ENCODE measurements around the gene ANTXR2. TPM values are rescaled to one million over a fixed set of nuclear protein-coding genes. Genes with fewer than 3 reads are reported as not detected.

ANTXR2 gene
- total and polyA plus RNA-seq, 4 experiments from 2014 or later: 88.1 to 91.6 (median 90.7) TPM

DNA sequence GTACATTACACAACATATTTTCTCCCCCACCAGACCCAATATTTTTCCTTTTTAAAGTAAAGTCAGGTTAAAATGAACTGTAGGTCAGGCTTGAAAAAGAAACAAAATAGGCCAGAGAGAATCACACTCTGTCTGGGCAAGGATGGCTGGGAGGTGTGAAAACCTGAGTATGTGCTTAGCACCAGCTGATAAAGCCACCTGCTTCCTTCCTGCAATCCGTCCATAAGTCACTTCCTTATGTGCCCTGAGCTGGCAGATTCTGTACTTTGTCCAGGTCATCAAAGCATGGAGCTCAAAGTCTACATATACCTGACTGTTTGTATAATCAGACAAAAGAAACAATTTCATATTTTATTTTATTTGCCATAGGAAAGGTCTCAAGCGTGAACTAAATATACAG lies 37.7 kb downstream of the ANTXR2 start:
- intact Hi-C loops (cut with micrococcal nuclease): loop anchor here (10.0 kb wide), 1 partner anchor 121 kb away; no protein-coding TSS in a partner anchor
- Histone ChIP-seq H3K27me3 (ENCODE audit: insufficient read depth, low read length) (no peaks in the 10 kb centered on the region), H3K4me1 (ENCODE audit: insufficient read depth, low read length) (peaks cover 47% of the 10 kb centered on the region), H3K27ac (ENCODE audit: low read depth, low read length) (peak overlapping the region; percentile 10), H3K4me3 (ENCODE audit: low read length in 2 of 2) (no peak overlapping the region), H3K9me3 (ENCODE audit: control insufficient read depth in 1 of 2, low read length in 2 of 2) (no peaks in the 10 kb centered on the region), H3K36me3 (ENCODE audit: insufficient read depth, low read length) (peaks cover 5% of the 10 kb centered on the region)
- Mint-ChIP-seq H3K27ac (peak overlapping the region in 6 of 7 donors; percentile 30 to 84 (median 73)), H3K4me1 (peaks cover 30 to 57% (median 37%) of the 10 kb centered on the region in 4 donors), H3K4me3 (peak overlapping the region in 6 of 8 donors; percentile 7 to 60 (median 22)), H3K9me3 (peaks cover 0 to 2% (median 0%) of the 10 kb centered on the region in 8 donors), H3K36me3 (peaks cover 33 to 34% of the 10 kb centered on the region in 2 donors), H3K27me3 (no peaks in the 10 kb centered on the region)
- DNase-seq: peak in 2 of 5 donors; percentile 18 to 52
- POLR2A ChIA-PET (ENCODE audit: partially characterized antibody): interaction anchor here (0.5 to 3.3 kb wide), 6 partner anchors 15 to 147 kb away, joined by 3 to 12 read pairs (median 4); partner anchors contain the start of gene ANTXR2
- CTCF ChIA-PET (ENCODE audit: partially characterized antibody): interaction anchor here (0.7 to 0.9 kb wide), 2 partner anchors 37 to 167 kb away, joined by 4 read pairs; no protein-coding TSS in a partner anchor

DNA sequence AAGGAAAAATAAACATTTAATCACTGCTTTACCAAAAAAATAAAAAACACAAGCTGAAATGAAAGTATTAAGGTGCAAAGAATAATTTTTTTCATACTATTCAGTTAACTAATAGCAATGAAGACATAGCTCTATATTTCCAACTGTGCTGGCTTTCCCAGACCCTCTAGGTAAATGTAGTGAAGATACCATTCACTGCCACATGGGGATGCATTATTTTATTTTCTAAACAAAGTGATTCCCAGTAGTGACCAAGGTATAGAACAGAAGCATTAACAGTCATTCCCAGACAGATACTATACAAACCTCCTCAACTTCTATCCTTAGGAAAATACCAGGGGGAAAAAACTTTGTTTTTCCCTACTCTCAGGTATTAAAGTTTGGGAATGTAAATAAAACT lies 39.4 kb downstream of the ANTXR2 start:
- no peak overlapping the region for H3K4me3 Mint-ChIP-seq
- H3K9me3 ChIP-seq (ENCODE audit: control insufficient read depth in 1 of 2, low read length in 2 of 2): no peaks in the 10 kb centered on the region
- H3K9me3 Mint-ChIP-seq: no peaks in the 10 kb centered on the region
- H3K4me3 ChIP-seq (ENCODE audit: low read length in 2 of 2): no peak overlapping the region
- peak overlapping the region in 2 of 7 donors; percentile 13 to 17 for H3K27ac Mint-ChIP-seq
- no peaks in the 10 kb centered on the region for H3K27me3 ChIP-seq (ENCODE audit: insufficient read depth, low read length)
- H3K27me3 Mint-ChIP-seq: no peaks in the 10 kb centered on the region
- no peak for DNase-seq
- intact Hi-C loops (cut with micrococcal nuclease): loop anchor here (10.0 kb wide), 1 partner anchor 119 kb away; no protein-coding TSS in a partner anchor
- peaks cover 47% of the 10 kb centered on the region for H3K4me1 ChIP-seq (ENCODE audit: insufficient read depth, low read length)
- H3K27ac ChIP-seq (ENCODE audit: low read depth, low read length): no peak overlapping the region
- POLR2A ChIA-PET (ENCODE audit: partially characterized antibody): no interaction called here
- CTCF ChIA-PET (ENCODE audit: partially characterized antibody): no interaction called here
- H3K4me1 Mint-ChIP-seq: peaks cover 22 to 50% (median 28%) of the 10 kb centered on the region in 4 donors
- H3K36me3 Mint-ChIP-seq: peaks cover 22% of the 10 kb centered on the region in 2 donors
- H3K36me3 ChIP-seq (ENCODE audit: insufficient read depth, low read length): peaks cover 15% of the 10 kb centered on the region

DNA sequence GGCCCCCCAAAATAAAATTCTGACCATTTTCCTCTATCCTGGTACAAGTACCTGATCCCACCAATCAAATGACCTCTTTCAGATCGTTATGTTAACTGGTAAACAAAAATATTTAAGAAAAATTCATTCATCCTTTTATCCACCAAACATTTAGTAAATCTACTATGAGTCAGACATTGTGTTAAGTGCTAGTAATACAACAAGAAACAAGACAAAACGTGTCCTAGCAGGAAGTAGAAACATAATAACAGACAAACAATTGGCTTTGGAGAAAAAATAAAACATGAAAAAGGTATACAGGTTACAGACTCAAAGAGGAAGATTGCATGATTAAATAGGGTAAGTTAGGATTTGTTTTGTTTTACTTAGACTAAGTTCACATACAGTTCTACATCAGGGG lies 43.7 kb downstream of the ANTXR2 start:
- peaks cover 7% of the 10 kb centered on the region for H3K4me1 ChIP-seq (ENCODE audit: insufficient read depth, low read length)
- H3K36me3 ChIP-seq (ENCODE audit: insufficient read depth, low read length): peaks cover 28% of the 10 kb centered on the region
- H3K27ac Mint-ChIP-seq: no peak overlapping the region
- H3K9me3 Mint-ChIP-seq: no peaks in the 10 kb centered on the region
- H3K4me1 Mint-ChIP-seq: peaks cover 4 to 13% (median 5%) of the 10 kb centered on the region in 4 donors
- no peaks in the 10 kb centered on the region for H3K9me3 ChIP-seq (ENCODE audit: control insufficient read depth in 1 of 2, low read length in 2 of 2)
- intact Hi-C loops (cut with micrococcal nuclease): no loop called here
- no peaks in the 10 kb centered on the region for H3K27me3 Mint-ChIP-seq
- CTCF ChIA-PET (ENCODE audit: partially characterized antibody): no interaction called here
- H3K4me3 Mint-ChIP-seq: no peak overlapping the region
- H3K27ac ChIP-seq (ENCODE audit: low read depth, low read length): no peak overlapping the region
- H3K36me3 Mint-ChIP-seq: peaks cover 31% of the 10 kb centered on the region in 2 donors
- H3K4me3 ChIP-seq (ENCODE audit: low read length in 2 of 2): no peak overlapping the region
- no peaks in the 10 kb centered on the region for H3K27me3 ChIP-seq (ENCODE audit: insufficient read depth, low read length)
- POLR2A ChIA-PET (ENCODE audit: partially characterized antibody): no interaction called here
- DNase-seq: no peak

DNA sequence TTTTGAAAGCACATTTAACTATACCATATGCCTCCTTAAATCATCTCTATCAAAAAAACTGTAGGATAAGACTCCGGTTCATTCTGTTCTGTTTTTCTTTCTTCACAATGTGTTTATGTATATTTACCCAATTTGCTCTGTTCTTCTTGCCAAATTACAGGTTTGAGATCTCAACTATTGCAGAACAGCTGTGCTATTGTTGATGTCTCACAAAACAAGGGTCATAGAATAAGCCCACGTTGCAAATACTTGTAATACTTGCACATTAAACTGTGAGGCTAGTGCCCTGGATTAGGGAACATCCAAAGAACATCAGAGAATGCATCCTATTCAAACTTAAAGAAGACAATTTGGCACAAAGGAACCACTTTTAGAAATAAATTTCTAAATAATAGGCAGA lies 45.4 kb downstream of the ANTXR2 start:
- Mint-ChIP-seq H3K4me1 (peaks cover 7 to 13% (median 9%) of the 10 kb centered on the region in 4 donors), H3K27ac (no peak overlapping the region), H3K27me3 (no peaks in the 10 kb centered on the region), H3K4me3 (no peak overlapping the region), H3K9me3 (peaks cover 0 to 3% (median 0%) of the 10 kb centered on the region in 8 donors), H3K36me3 (peaks cover 32 to 33% of the 10 kb centered on the region in 2 donors)
- ChIA-PET POLR2A (ENCODE audit: partially characterized antibody) (no interaction called here), CTCF (ENCODE audit: partially characterized antibody) (no interaction called here)
- H3K36me3 ChIP-seq (ENCODE audit: insufficient read depth, low read length): peaks cover 31% of the 10 kb centered on the region
- no peaks in the 10 kb centered on the region for H3K9me3 ChIP-seq (ENCODE audit: control insufficient read depth in 1 of 2, low read length in 2 of 2)
- no peaks in the 10 kb centered on the region for H3K27me3 ChIP-seq (ENCODE audit: insufficient read depth, low read length)
- DNase-seq: no peak
- H3K4me1 ChIP-seq (ENCODE audit: insufficient read depth, low read length): no peaks in the 10 kb centered on the region
- H3K4me3 ChIP-seq (ENCODE audit: low read length in 2 of 2): no peak overlapping the region
- intact Hi-C loops (cut with micrococcal nuclease): no loop called here
- no peak overlapping the region for H3K27ac ChIP-seq (ENCODE audit: low read depth, low read length)

DNA sequence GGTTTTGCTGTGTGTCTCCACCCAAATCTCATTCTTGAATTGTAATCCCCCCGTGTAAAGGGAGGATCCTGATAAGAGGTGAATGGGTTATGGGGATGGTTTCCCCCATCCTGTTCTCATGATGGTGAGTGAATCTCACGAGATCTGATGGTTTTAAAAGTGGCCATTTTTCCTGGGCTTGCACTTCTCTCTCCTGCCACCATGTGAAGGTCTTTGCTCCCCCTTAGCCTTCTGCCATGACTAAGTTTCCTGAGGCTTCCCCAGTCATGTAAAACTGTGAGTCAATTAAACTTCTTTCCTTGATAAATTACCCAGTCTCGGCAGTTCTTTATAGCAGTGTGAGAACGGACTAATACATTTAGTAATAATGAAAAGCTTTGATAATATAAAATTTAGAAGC lies 46.9 kb downstream of the ANTXR2 start:
- H3K27me3 ChIP-seq (ENCODE audit: insufficient read depth, low read length): no peaks in the 10 kb centered on the region
- peak overlapping the region in 2 of 7 donors; percentile 53 to 90 for H3K27ac Mint-ChIP-seq
- H3K36me3 Mint-ChIP-seq: peaks cover 39 to 40% of the 10 kb centered on the region in 2 donors
- no peak overlapping the region for H3K27ac ChIP-seq (ENCODE audit: low read depth, low read length)
- peaks cover 35% of the 10 kb centered on the region for H3K36me3 ChIP-seq (ENCODE audit: insufficient read depth, low read length)
- intact Hi-C loops (cut with micrococcal nuclease): no loop called here
- DNase-seq: no peak
- H3K27me3 Mint-ChIP-seq: no peaks in the 10 kb centered on the region
- peaks cover 10 to 20% (median 16%) of the 10 kb centered on the region in 4 donors for H3K4me1 Mint-ChIP-seq
- H3K9me3 ChIP-seq (ENCODE audit: control insufficient read depth in 1 of 2, low read length in 2 of 2): no peaks in the 10 kb centered on the region
- H3K9me3 Mint-ChIP-seq: peaks cover 0 to 4% (median 0%) of the 10 kb centered on the region in 8 donors
- no peak overlapping the region for H3K4me3 Mint-ChIP-seq
- CTCF ChIA-PET (ENCODE audit: partially characterized antibody): no interaction called here
- H3K4me1 ChIP-seq (ENCODE audit: insufficient read depth, low read length): no peaks in the 10 kb centered on the region
- POLR2A ChIA-PET (ENCODE audit: partially characterized antibody): no interaction called here
- no peak overlapping the region for H3K4me3 ChIP-seq (ENCODE audit: low read length in 2 of 2)

DNA sequence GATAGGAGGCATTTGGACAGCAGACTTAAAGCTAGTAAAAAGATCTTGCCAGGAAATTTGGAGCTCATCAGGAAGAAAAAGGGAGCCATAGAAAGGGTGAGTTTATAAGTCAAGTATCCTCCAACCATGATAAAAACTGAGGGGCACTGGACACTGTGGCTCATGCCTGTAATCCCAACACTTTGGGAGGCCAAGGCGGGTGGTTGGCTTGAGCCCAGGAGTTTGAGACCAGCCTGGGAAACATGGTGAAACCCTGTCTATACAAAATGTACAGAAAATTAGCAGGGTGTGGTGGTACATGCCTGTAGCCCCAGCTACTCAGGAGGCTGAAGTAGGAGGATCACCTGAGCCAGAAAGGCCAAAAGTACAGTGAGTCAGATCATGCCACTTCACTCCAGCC lies 48.7 kb downstream of the ANTXR2 start:
- H3K4me1 ChIP-seq (ENCODE audit: insufficient read depth, low read length): no peaks in the 10 kb centered on the region
- intact Hi-C loops (cut with micrococcal nuclease): no loop called here
- Mint-ChIP-seq H3K4me3 (no peak overlapping the region), H3K27me3 (no peaks in the 10 kb centered on the region), H3K9me3 (peaks cover 0 to 4% (median 0%) of the 10 kb centered on the region in 8 donors), H3K27ac (peak overlapping the region in 6 of 7 donors; percentile 38 to 91 (median 70)), H3K4me1 (peaks cover 8 to 20% (median 16%) of the 10 kb centered on the region in 4 donors), H3K36me3 (peaks cover 36 to 39% of the 10 kb centered on the region in 2 donors)
- no peak overlapping the region for H3K27ac ChIP-seq (ENCODE audit: low read depth, low read length)
- peaks cover 20% of the 10 kb centered on the region for H3K36me3 ChIP-seq (ENCODE audit: insufficient read depth, low read length)
- POLR2A ChIA-PET (ENCODE audit: partially characterized antibody): no interaction called here
- H3K9me3 ChIP-seq (ENCODE audit: control insufficient read depth in 1 of 2, low read length in 2 of 2): no peaks in the 10 kb centered on the region
- DNase-seq: no peak
- H3K4me3 ChIP-seq (ENCODE audit: low read length in 2 of 2): no peak overlapping the region
- no peaks in the 10 kb centered on the region for H3K27me3 ChIP-seq (ENCODE audit: insufficient read depth, low read length)
- CTCF ChIA-PET (ENCODE audit: partially characterized antibody): no interaction called here

DNA sequence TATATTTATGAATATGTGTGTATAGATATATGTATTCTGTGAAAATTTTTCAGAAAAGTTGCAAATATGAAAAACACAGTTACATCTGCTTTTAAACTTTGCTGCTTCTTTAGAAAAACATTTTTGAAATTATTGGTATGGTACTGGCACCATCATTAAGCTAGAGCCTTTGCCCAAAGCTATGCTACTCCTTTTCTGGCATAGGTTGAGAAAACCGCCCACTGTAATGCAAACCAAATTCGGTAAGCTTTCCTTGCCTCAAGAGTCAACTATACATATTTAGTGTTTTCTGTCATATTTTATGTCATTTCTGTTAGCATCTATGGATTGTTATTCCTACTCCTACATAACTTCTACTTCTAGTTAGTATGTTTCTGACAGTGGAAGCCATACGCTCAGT lies 50.7 kb downstream of the ANTXR2 start:
- Mint-ChIP-seq H3K9me3 (peaks cover 0 to 4% (median 0%) of the 10 kb centered on the region in 8 donors), H3K4me3 (no peak overlapping the region), H3K4me1 (peaks cover 11 to 20% (median 16%) of the 10 kb centered on the region in 4 donors), H3K36me3 (peaks cover 36 to 39% of the 10 kb centered on the region in 2 donors), H3K27me3 (no peaks in the 10 kb centered on the region), H3K27ac (peak overlapping the region in 2 of 7 donors; percentile 7 to 23)
- no peak overlapping the region for H3K27ac ChIP-seq (ENCODE audit: low read depth, low read length)
- H3K9me3 ChIP-seq (ENCODE audit: control insufficient read depth in 1 of 2, low read length in 2 of 2): no peaks in the 10 kb centered on the region
- DNase-seq: no peak
- peaks cover 15% of the 10 kb centered on the region for H3K4me1 ChIP-seq (ENCODE audit: insufficient read depth, low read length)
- intact Hi-C loops (cut with micrococcal nuclease): no loop called here
- H3K27me3 ChIP-seq (ENCODE audit: insufficient read depth, low read length): no peaks in the 10 kb centered on the region
- CTCF ChIA-PET (ENCODE audit: partially characterized antibody): interaction anchor here (0.5 kb wide), 1 partner anchor 32 kb away, joined by 3 read pairs; no protein-coding TSS in a partner anchor
- no peak overlapping the region for H3K4me3 ChIP-seq (ENCODE audit: low read length in 2 of 2)
- peaks cover 14% of the 10 kb centered on the region for H3K36me3 ChIP-seq (ENCODE audit: insufficient read depth, low read length)
- POLR2A ChIA-PET (ENCODE audit: partially characterized antibody): interaction anchor here (1.2 kb wide), 1 partner anchor 33 kb away, joined by 3 read pairs; no protein-coding TSS in a partner anchor

Data from CD4-positive, alpha-beta memory T cell (primary cell).